ENCODE results near the gene ELOVL1.

The ELOVL1 gene

DNA sequence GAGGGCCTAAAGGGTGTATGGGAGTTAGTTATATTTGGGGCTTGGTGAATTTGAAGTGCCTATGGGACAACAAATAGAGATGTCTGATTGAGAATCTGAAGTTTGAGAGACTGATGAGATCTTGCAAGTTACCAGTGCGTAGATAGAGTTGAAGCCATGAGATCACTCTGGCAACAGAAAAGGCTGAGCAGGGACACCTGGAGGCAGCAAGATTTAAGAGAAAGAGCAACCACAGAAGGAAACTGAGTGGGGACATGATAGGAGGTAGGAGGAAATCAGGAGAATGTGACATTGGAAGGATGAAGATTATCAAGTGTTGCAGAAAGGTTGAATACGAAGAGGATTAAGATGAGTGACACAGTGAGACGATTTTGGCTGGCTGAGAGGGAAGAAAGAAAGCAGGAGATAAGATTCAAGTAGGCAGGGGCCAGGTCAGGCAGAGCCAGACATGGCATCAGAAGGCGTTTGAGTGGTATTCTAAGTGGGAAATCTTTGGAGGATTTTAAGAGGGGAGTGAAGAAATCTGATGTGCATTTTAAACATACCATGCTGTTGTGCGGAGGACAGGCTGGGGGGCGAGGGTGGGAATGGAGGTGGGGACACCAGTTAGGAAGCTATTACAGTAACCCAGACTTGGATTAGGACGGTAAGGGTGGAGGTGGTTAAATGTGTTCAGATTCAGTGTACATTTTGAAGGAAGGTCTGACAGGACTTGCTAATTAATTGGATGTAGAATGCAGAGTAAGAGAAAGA, 33.2 kb downstream of the ELOVL1 start:
- Histone ChIP-seq H3K79me2 (ENCODE audit: control insufficient read depth, low read length) (no peaks in the 10 kb centered on the region), H3F3A (ENCODE audit: control insufficient read depth, insufficient read depth) (no peaks in the 10 kb centered on the region), H4K20me1 (ENCODE audit: control insufficient read depth, insufficient read depth, low read depth, low read length) (no peaks in the 10 kb centered on the region), H3K4me3 (ENCODE audit: low read length) (no peak overlapping the region), H3K4me1 (ENCODE audit: control insufficient read depth, low read length) (no peaks in the 10 kb centered on the region), H3K27ac (ENCODE audit: low read depth, low read length) (no peak overlapping the region), H3K9me2 (replicated peaks; ENCODE audit: control insufficient read depth, low read length) (no peaks in the 10 kb centered on the region), H3K27me3 (ENCODE audit: control insufficient read depth, low read length) (no peaks in the 10 kb centered on the region), H3K4me2 (ENCODE audit: low read length) (no peak overlapping the region), H3K36me3 (ENCODE audit: control insufficient read depth, low read length) (no peaks in the 10 kb centered on the region), H3K9me3 (ENCODE audit: control insufficient read depth, insufficient read depth, low read length) (no peaks in the 10 kb centered on the region)
- TF ChIP-seq, protein P1, sequence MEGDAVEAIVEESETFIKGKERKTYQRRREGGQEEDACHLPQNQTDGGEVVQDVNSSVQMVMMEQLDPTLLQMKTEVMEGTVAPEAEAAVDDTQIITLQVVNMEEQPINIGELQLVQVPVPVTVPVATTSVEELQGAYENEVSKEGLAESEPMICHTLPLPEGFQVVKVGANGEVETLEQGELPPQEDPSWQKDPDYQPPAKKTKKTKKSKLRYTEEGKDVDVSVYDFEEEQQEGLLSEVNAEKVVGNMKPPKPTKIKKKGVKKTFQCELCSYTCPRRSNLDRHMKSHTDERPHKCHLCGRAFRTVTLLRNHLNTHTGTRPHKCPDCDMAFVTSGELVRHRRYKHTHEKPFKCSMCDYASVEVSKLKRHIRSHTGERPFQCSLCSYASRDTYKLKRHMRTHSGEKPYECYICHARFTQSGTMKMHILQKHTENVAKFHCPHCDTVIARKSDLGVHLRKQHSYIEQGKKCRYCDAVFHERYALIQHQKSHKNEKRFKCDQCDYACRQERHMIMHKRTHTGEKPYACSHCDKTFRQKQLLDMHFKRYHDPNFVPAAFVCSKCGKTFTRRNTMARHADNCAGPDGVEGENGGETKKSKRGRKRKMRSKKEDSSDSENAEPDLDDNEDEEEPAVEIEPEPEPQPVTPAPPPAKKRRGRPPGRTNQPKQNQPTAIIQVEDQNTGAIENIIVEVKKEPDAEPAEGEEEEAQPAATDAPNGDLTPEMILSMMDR (IDR thresholded peaks at IDR 0.05; ENCODE audit: low read depth, low read length, poor library complexity, severe bottlenecking): no peak
- TF ChIP-seq EZH2phosphoT487 (IDR thresholded peaks at IDR 0.05; ENCODE audit: borderline replicate concordance, low read length): no peak

DNA sequence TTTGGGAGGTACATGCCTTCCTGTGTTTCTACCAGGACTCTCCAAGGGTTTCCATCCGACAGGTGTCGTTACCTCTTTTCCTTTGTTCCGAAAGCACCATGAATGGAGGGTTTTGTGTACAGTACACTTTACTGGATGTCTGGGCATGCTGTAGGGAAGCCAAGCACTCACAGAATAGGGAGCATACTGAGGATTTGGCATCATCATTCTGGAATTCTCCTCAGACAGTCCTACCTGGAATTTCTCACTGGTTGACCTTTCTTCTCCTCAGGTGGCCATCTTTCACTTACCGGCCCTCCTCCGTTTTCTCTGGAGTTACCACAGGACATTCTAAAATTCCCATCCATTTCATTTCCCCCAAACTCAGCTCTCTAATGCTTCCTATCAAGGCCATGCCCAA, 36.1 kb downstream of the ELOVL1 start:
- Histone ChIP-seq H4K20me1 (ENCODE audit: control insufficient read depth, insufficient read depth, low read depth, low read length) (no peaks in the 10 kb centered on the region), H3K4me3 (ENCODE audit: low read length) (no peak overlapping the region), H3K79me2 (ENCODE audit: control insufficient read depth, low read length) (no peaks in the 10 kb centered on the region), H3K27me3 (ENCODE audit: control insufficient read depth, low read length) (no peaks in the 10 kb centered on the region), H3K9me2 (replicated peaks; ENCODE audit: control insufficient read depth, low read length) (no peaks in the 10 kb centered on the region), H3K4me2 (ENCODE audit: low read length) (no peak overlapping the region), H3K9me3 (ENCODE audit: control insufficient read depth, insufficient read depth, low read length) (peaks cover 8% of the 10 kb centered on the region; the same call in 1 of the 2 replicates), H3F3A (ENCODE audit: control insufficient read depth, insufficient read depth) (no peaks in the 10 kb centered on the region), H3K27ac (ENCODE audit: low read depth, low read length) (no peak overlapping the region), H3K36me3 (ENCODE audit: control insufficient read depth, low read length) (no peaks in the 10 kb centered on the region), H3K4me1 (ENCODE audit: control insufficient read depth, low read length) (no peaks in the 10 kb centered on the region)
- no peak for TF ChIP-seq EZH2phosphoT487 (IDR thresholded peaks at IDR 0.05; ENCODE audit: borderline replicate concordance, low read length)
- TF ChIP-seq, protein P1 (IDR thresholded peaks at IDR 0.05; ENCODE audit: low read depth, low read length, poor library complexity, severe bottlenecking): no peak

DNA sequence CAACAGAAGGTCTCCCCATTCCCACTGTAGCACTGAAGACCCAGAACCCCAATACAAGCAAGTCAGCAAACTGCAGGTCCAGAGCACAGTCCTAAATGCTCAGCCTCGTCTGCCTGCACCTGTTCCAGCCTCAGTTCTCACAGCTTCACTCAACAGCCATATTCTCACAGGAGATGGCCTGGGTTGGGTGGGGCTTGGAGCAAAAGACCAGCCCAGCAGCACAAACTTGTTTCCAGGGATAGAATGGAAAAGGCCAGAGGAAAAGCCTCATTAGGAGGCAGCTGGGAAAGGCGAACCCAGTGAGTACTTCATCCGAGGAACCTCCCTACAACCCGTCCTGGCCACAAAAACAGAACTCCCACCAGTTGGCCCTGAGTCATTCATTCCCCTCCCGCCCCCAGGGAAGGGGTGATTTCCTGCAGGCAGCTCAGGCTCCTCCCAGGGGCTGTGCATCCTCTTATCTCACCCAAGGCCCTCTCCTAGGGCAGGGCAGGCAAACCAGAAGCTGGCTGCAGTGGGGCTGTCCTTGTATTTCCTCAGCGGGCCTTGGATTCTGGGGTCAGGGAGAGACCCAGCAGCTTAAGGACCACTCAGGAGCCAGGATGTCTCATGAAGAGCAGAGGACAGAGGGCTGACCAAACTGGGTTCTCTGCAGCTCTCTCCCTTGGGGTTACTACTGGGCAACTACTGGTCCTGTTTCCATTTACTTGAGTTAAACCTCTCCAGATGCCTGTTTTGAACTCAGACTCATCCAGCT, 37.6 kb downstream of the ELOVL1 start:
- Histone ChIP-seq H3K4me1 (ENCODE audit: control insufficient read depth, low read length) (no peaks in the 10 kb centered on the region), H3K79me2 (ENCODE audit: control insufficient read depth, low read length) (no peaks in the 10 kb centered on the region), H3K9me2 (replicated peaks; ENCODE audit: control insufficient read depth, low read length) (no peaks in the 10 kb centered on the region), H3F3A (ENCODE audit: control insufficient read depth, insufficient read depth) (no peaks in the 10 kb centered on the region), H3K27ac (ENCODE audit: low read depth, low read length) (no peak overlapping the region), H3K9me3 (ENCODE audit: control insufficient read depth, insufficient read depth, low read length) (peaks cover 14% of the 10 kb centered on the region), H3K36me3 (ENCODE audit: control insufficient read depth, low read length) (no peaks in the 10 kb centered on the region), H4K20me1 (ENCODE audit: control insufficient read depth, insufficient read depth, low read depth, low read length) (no peaks in the 10 kb centered on the region), H3K27me3 (ENCODE audit: control insufficient read depth, low read length) (no peaks in the 10 kb centered on the region), H3K4me3 (ENCODE audit: low read length) (no peak overlapping the region), H3K4me2 (ENCODE audit: low read length) (no peak overlapping the region)
- TF ChIP-seq, protein P1 (IDR thresholded peaks at IDR 0.05; ENCODE audit: low read depth, low read length, poor library complexity, severe bottlenecking): no peak
- TF ChIP-seq EZH2phosphoT487 (IDR thresholded peaks at IDR 0.05; ENCODE audit: borderline replicate concordance, low read length): no peak
